GM06990 (cell line): Measurements from ENCODE around the gene SDK2.

Experiments
- DNase-seq: peaks from one replicate; pipeline ENCODE4 v3.0.0-alpha.2; 2011; ENCODE audit not compliant: insufficient read length; ENCODE audit errors: extremely low read depth
- H3K27me3 ChIP-seq: replicated peaks from 2 replicates; pipeline ENCODE4 v1.6.0; 2011; ENCODE audit warnings: low read length; ENCODE audit not compliant: control insufficient read depth, insufficient read depth
- H3K36me3 ChIP-seq: 2 replicates; pipeline ENCODE4 v1.5.1; 2011; ENCODE audit warnings: low read length; ENCODE audit not compliant: control insufficient read depth, insufficient read depth
- H3K4me3 ChIP-seq: replicated peaks from 2 replicates; pipeline ENCODE4 v1.5.1; 2011; ENCODE audit warnings: low read depth, mild to moderate bottlenecking, control low read depth, low read length
- CTCF ChIP-seq: IDR thresholded peaks from 2 replicates; pipeline ENCODE4 v1.5.1; 2011; ENCODE audit warnings: low read length, control low read depth, mild to moderate bottlenecking, inconsistent platforms; ENCODE audit not compliant: insufficient read depth, poor library complexity, severe bottlenecking

SDK2 gene

GRCh38 chr17:73500414-73500999 is 143.7 kb downstream of the SDK2 start:
- H3K27me3 ChIP-seq, result peaks cover 2% of the 10 kb centered on the region; the same call in 1 of the 2 replicates
- no peak for TF ChIP-seq CTCF
- no peak for DNase-seq
- no peak overlapping the region for H3K4me3 ChIP-seq
- H3K36me3 ChIP-seq, result no peaks in the 10 kb centered on the region

GRCh38 chr17:73498886-73499554 is 145.2 kb downstream of the SDK2 start:
- Histone ChIP-seq H3K36me3 (no peaks in the 10 kb centered on the region), H3K4me3 (no peak overlapping the region), H3K27me3 (peaks cover 2% of the 10 kb centered on the region)
- TF ChIP-seq CTCF, result no peak
- no peak for DNase-seq

- Histone ChIP-seq H3K36me3 (no peaks in the 10 kb centered on the region), H3K27me3 (peaks cover 2% of the 10 kb centered on the region), H3K4me3 (no peak overlapping the region)
- no peak for DNase-seq
- no peak for TF ChIP-seq CTCF
Measured at GRCh38 chr17:73498176-73498575, 146.1 kb downstream of the SDK2 start.

- DNase-seq, result no peak
- Histone ChIP-seq H3K27me3 (peaks cover 2% of the 10 kb centered on the region), H3K4me3 (no peak overlapping the region), H3K36me3 (no peaks in the 10 kb centered on the region)
- no peak for TF ChIP-seq CTCF
Measured at GRCh38 chr17:73497721-73498120, 146.5 kb downstream of the SDK2 start.

- no peaks in the 10 kb centered on the region for H3K36me3 ChIP-seq
- no peak overlapping the region for H3K4me3 ChIP-seq
- H3K27me3 ChIP-seq, result peaks cover 2% of the 10 kb centered on the region
- TF ChIP-seq CTCF, result no peak
- DNase-seq, result no peak
Measured at GRCh38 chr17:73496232-73496631, 148.0 kb downstream of the SDK2 start.
